ENCODE data around the gene GALNT16. TPM values are rescaled to one million over a fixed set of nuclear protein-coding genes. Genes with fewer than 3 reads are reported as not detected.

The GALNT16 gene
- total RNA-seq, 4 donors from 2014 or later: 2.5 to 11.3 (median 2.8) TPM

GRCh38 chr14:69300601-69301221, 40.8 kb downstream of the GALNT16 start:
- Histone ChIP-seq H3K27ac (no peak overlapping the region), H3K27me3 (no peaks in the 10 kb centered on the region), H3K9me3 (no peaks in the 10 kb centered on the region), H3K4me3 (no peak overlapping the region), H3K36me3 (no peaks in the 10 kb centered on the region), H3K4me1 (no peaks in the 10 kb centered on the region)
- intact Hi-C loops (cut with DNase I; ENCODE audit: low total_unique reads) (no loop called here), in situ Hi-C loops (cut with MboI; ENCODE audit: low pct_ligation_motif_present in 1 of 4, low pct_unique_long_range_greater_than_20kb in 1 of 4, low sequenced_read_pairs in 3 of 4) (no loop called here)
- TF ChIP-seq EP300 (IDR thresholded peaks at IDR 0.05; ENCODE audit: low read depth): no peak
- DNase-seq: no peak
- WGBS, 2 donors (ENCODE audit: low coverage in 1 of 2): 52 to 77% methylated on average over 3 to 4 of the region's 4 CpGs

GRCh38 chr14:69303086-69303485, 43.1 kb downstream of the GALNT16 start:
- in situ Hi-C loops (cut with MboI; ENCODE audit: low pct_ligation_motif_present in 1 of 4, low pct_unique_long_range_greater_than_20kb in 1 of 4, low sequenced_read_pairs in 3 of 4): no loop called here
- H3K4me3 ChIP-seq: no peak overlapping the region
- TF ChIP-seq POLR2A (IDR thresholded peaks at IDR 0.05) (no peak), CTCF (IDR thresholded peaks at IDR 0.05) (no peak), EP300 (IDR thresholded peaks at IDR 0.05; ENCODE audit: low read depth) (no peak), POLR2AphosphoS5 (IDR thresholded peaks at IDR 0.05) (no peak)
- WGBS, 2 donors (ENCODE audit: low coverage in 1 of 2): 89% methylated on average over 2 of the region's 2 CpGs; no CpG with 5 or more reads in 1 of the 2 donors
- H3K9me3 ChIP-seq: no peaks in the 10 kb centered on the region
- no peaks in the 10 kb centered on the region for H3K36me3 ChIP-seq
- intact Hi-C loops (cut with DNase I; ENCODE audit: low total_unique reads): no loop called here
- H3K4me1 ChIP-seq: no peaks in the 10 kb centered on the region
- H3K27ac ChIP-seq: no peak overlapping the region
- DNase-seq: no peak
- H3K27me3 ChIP-seq: no peaks in the 10 kb centered on the region

GRCh38 chr14:69312608-69313007, 52.6 kb downstream of the GALNT16 start:
- no peak for TF ChIP-seq EP300 (IDR thresholded peaks at IDR 0.05; ENCODE audit: low read depth)
- TF ChIP-seq POLR2AphosphoS5 (IDR thresholded peaks at IDR 0.05): no peak
- no peak for TF ChIP-seq POLR2A (IDR thresholded peaks at IDR 0.05)
- TF ChIP-seq CTCF (IDR thresholded peaks at IDR 0.05): no peak
- intact Hi-C loops (cut with DNase I; ENCODE audit: low total_unique reads): no loop called here
- Histone ChIP-seq H3K27ac (no peak overlapping the region), H3K27me3 (no peaks in the 10 kb centered on the region), H3K4me1 (peaks cover 0 to 17% (median 9%) of the 10 kb centered on the region in 4 donors), H3K9me3 (no peaks in the 10 kb centered on the region), H3K4me3 (no peak overlapping the region), H3K36me3 (no peaks in the 10 kb centered on the region)
- DNase-seq: no peak
- in situ Hi-C loops (cut with MboI; ENCODE audit: low pct_ligation_motif_present in 1 of 4, low pct_unique_long_range_greater_than_20kb in 1 of 4, low sequenced_read_pairs in 3 of 4): no loop called here
- WGBS, 2 donors (ENCODE audit: low coverage in 1 of 2): 80% methylated on average over 5 of the region's 5 CpGs; no CpG with 5 or more reads in 1 of the 2 donors

GRCh38 chr14:69313176-69313575, 53.2 kb downstream of the GALNT16 start:
- 85% methylated on average over 5 of the region's 6 CpGs; no CpG with 5 or more reads in 1 of the 2 donors for WGBS, 2 donors (ENCODE audit: low coverage in 1 of 2)

More at GRCh38 chr14:69313176-69313575, 53.2 kb downstream of the GALNT16 start:
- TF ChIP-seq EP300 (IDR thresholded peaks at IDR 0.05; ENCODE audit: low read depth) (no peak), POLR2AphosphoS5 (IDR thresholded peaks at IDR 0.05) (no peak), POLR2A (IDR thresholded peaks at IDR 0.05) (no peak), CTCF (IDR thresholded peaks at IDR 0.05) (no peak)
- no peaks in the 10 kb centered on the region for H3K27me3 ChIP-seq
- no peaks in the 10 kb centered on the region for H3K36me3 ChIP-seq
- H3K4me3 ChIP-seq: no peak overlapping the region
- H3K27ac ChIP-seq: no peak overlapping the region
- intact Hi-C loops (cut with DNase I; ENCODE audit: low total_unique reads): no loop called here
- peaks cover 0 to 20% (median 9%) of the 10 kb centered on the region in 4 donors for H3K4me1 ChIP-seq
- H3K9me3 ChIP-seq: no peaks in the 10 kb centered on the region
- in situ Hi-C loops (cut with MboI; ENCODE audit: low pct_ligation_motif_present in 1 of 4, low pct_unique_long_range_greater_than_20kb in 1 of 4, low sequenced_read_pairs in 3 of 4): no loop called here
- DNase-seq: no peak

All from transverse colon (tissue), 4 donors.